IPS DF 4.7 (cell line): ENCODE data around the gene AMOTL1.
"Not testable (repeated sequence)": the region's sequence is repeated elsewhere in the genome, so short reads cannot be mapped to it uniquely, and the experiment has no call there.

Source experiments
- DNase-seq: peaks from one replicate; pipeline ENCODE4 v3.0.0-alpha.2; 2013; ENCODE audit warnings: low spot score; ENCODE audit errors: extremely low read depth

Gene AMOTL1

DNA sequence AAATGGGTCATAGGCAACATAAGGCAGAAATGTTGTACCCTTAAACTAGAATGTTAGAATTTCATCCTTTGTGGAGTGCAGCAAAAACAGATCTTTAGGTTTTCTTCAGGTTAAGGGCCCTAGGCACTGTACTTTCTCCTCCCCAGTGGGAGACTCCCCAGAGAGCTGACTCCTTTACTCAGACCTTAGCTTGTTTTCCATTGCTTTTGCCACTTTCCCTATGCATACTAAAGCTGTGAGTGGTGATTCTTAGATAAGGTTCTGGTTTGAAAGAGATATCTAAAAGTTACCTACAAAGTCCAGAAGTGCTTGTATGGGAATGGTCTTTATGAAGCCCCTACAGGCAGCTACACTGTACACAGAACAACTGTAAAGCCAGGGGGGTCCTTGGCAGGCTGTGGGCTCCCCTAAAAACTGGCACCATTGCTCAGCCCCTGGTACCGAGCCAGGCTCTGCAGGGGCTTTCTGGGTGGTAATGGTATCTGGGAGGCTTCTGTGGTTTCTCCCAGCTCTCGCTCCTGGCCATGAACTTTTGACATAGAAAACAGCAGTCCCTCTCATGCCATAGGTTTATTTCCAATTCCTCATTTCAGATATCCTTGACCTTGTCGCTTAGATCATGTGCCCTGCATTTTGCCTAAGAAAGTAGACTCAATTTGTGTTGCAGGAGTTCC is 23.2 kb downstream of the AMOTL1 start:
- DNase-seq = no peak

GRCh38 chr11:94791942-94792341 is 23.8 kb downstream of the AMOTL1 start:
- not testable (repeated sequence) for DNase-seq

DNA sequence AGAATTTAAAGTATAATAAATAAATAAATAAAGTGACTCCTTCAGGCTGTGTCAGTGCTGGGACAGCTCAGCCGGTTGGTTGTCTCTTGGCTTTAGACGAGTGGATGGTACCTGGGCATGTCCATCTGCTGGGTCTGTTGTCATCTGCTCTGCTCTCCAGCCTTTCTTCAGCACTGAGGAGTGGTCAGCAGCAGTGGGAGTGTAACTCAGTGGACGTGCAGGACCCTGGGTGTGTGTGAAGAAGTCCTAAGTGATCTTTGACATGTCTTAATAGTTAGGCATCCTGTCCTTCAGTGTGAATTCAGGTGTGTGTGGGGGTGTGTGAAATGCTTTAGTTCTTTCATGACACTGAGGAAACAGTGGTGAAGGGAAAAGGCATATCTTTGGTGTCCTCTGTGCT is 24.3 kb downstream of the AMOTL1 start:
- no peak for DNase-seq

DNA sequence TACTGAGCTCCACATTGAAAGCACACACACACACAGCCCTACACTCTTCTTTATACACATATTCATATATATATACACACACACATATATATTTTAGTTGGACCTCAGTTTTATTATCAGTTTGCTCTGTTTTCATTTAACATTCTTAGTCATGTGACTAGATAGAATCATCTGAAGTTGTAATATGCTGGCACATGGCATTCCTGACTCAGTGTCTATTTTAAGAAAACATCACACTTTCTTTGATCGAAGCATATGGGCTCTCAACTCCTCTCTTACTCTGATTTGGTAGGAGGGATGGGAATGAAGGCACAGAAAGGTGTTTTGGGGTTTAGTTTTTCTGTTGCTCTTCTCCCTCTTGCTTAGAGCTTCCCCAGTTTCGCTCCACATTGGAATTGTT is 24.8 kb downstream of the AMOTL1 start:
- no peak for DNase-seq

DNA sequence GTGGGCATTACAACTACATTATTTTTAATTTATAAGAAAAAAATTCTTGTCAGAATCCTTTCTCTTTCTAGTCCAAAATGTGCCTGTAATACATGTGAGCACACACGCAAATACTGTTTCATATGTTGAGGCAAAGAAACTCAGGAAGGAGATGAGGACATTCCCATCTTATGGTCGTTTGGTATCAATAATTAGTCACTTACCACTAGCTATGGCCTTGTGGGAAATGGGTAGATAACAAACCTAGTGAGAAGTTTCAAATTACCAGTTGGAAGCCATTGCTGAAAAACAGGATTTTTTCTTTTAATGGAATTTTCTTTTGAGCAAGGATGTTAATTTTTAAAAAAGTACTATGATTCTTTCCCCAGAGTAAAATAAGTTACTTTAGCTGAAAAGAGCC is 25.7 kb downstream of the AMOTL1 start:
- no peak for DNase-seq

DNA sequence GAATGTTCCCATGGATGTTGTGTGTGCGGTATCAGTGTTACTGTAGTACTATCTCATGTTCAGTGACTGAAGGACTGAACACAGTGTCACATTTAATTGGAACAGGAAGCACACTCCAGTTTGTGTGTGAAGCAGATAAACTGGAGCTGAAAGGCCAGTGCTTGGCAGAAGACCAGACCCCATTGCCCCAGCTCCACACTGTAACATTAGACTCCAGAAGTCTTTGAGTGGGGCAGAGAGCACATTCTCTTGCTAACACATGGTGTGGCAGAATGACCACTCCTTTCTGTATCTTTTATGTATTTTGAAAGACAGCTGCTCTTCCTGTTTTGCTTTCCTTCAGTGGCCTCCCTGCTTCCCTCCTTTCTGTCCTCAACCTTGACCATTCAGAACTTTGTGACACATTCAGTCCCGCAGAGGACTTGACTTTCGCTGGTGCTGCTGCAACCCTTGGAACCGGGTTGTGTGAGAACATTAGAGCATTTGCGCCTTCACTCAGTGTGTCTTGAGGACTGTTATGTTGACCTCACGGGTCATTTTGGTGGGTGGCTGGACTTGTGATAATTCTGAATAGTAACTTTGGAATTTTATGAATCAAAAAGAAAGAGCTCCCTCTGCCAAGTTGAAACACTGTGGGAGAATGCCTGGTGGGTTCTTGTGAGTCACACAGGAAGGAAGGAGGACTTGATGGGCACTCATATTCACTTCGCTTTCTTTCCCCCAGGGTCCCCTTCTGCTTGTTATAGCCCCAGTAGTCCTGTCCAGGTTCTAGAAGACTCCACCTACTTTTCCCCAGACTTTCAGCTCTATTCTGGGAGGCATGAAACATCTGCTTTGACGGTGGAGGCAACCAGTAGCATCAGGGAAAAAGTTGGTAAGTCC is 26.4 kb downstream of the AMOTL1 start:
- DNase-seq = no peak

- DNase-seq = no peak
Observed at GRCh38 chr11:94795476-94796189, 27.5 kb downstream of the AMOTL1 start.

DNA sequence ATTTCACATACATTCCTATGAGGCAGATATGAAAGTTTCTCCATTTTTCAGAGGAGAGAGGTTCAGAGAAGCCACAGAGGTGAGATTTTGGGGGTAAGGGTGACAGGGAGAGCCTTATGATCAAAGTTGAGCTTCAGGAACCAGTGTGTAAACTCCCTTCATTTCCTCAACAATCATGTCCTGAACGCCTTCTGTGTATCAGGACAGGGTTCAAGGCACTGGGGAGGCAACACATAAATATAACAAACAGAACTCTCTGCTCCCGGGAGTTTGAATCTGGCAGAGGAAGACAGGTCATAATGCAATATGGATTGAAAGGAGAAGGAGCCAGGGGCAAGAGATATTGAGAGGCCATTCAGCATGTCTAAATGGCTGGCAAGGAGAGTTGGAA is 28.0 kb downstream of the AMOTL1 start:
- DNase-seq = no peak

- no peak for DNase-seq
Observed at GRCh38 chr11:94796863-94797262, 28.7 kb downstream of the AMOTL1 start.

GRCh38 chr11:94799726-94800125 is 31.6 kb downstream of the AMOTL1 start:
- DNase-seq = no peak

DNA sequence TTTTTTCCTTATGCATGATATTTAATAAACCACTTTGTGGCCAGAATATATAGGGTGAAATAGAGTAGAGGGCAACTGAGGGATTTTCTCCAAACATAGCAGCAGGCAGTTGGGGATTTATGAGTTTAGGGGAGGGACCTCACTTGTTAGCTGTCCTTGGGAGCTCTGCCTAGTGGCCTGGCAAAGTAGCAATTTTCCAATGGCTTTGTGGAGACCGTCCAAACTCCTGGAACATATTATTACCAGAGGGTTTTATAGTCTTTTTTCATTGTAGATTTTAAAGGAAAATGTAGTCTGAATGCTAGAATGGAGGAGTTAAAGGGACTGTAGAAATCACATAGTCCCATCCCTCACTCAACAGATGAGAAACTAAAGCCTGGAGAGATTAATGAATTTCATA is 32.3 kb downstream of the AMOTL1 start:
- DNase-seq = no peak

- no peak for DNase-seq
Observed at GRCh38 chr11:94801866-94802460, 33.8 kb downstream of the AMOTL1 start.

GRCh38 chr11:94802501-94802900 is 34.3 kb downstream of the AMOTL1 start:
- DNase-seq = no peak

- no peak for DNase-seq
Observed at GRCh38 chr11:94803491-94803890, 35.3 kb downstream of the AMOTL1 start.

DNA sequence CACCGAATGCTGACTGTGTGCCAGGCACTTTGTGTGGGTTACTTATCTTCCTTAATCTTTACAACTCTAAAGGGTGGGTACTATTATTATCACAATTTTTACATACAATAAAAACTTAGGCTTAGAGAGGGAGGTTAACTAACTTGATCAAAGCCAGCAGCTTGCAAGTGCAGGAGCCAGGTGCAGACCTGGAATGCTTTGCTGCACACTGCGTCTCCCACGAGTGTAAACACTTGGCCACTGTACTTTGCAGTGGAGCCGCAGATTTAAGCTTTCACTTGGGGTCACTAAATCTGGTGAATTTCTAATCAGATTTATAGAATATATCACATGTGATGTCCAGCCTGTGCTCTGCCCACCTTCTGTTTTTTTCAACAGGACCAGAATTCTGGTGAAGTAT is 36.7 kb downstream of the AMOTL1 start:
- DNase-seq = no peak

DNA sequence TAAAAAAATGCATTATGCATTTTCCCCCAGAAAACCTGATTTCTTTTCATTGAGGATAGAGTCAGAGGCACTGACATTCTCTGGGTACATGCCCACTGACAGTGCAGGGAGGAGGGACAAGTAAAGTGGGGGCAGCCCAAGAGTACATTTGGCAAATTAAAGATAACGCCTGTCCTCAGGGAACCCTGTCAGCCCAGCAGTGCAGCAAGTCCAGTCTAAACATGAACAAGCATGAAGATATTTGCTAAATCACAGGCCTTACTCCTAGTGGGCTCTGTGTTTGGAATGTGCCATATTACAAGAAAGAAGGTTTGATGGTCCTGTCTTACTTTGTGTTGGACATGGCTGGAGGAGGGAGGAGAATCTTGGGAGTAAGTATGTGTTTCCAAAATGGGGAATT is 37.9 kb downstream of the AMOTL1 start:
- no peak for DNase-seq

- no peak for DNase-seq
Observed at GRCh38 chr11:94806419-94806818, 38.3 kb downstream of the AMOTL1 start.

DNA sequence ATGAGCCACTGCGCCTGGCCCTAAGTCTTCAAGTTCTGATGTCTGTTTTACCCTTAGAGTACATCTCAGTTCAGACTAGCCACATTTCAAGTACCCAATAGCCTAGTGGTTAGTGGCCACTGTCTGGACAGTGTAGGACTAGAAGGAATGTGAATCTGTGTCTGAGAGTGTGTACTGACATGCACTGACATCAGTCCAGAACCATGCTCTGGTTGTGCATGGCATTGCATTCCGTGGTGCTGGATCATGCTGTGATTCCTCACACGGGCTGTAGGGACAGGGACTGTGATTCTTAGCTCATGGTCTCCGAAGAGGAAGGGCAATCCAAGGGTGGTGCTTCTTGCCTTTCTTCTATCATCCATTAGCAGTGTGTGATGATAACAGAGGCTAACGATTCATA is 41.1 kb downstream of the AMOTL1 start:
- no peak for DNase-seq

DNA sequence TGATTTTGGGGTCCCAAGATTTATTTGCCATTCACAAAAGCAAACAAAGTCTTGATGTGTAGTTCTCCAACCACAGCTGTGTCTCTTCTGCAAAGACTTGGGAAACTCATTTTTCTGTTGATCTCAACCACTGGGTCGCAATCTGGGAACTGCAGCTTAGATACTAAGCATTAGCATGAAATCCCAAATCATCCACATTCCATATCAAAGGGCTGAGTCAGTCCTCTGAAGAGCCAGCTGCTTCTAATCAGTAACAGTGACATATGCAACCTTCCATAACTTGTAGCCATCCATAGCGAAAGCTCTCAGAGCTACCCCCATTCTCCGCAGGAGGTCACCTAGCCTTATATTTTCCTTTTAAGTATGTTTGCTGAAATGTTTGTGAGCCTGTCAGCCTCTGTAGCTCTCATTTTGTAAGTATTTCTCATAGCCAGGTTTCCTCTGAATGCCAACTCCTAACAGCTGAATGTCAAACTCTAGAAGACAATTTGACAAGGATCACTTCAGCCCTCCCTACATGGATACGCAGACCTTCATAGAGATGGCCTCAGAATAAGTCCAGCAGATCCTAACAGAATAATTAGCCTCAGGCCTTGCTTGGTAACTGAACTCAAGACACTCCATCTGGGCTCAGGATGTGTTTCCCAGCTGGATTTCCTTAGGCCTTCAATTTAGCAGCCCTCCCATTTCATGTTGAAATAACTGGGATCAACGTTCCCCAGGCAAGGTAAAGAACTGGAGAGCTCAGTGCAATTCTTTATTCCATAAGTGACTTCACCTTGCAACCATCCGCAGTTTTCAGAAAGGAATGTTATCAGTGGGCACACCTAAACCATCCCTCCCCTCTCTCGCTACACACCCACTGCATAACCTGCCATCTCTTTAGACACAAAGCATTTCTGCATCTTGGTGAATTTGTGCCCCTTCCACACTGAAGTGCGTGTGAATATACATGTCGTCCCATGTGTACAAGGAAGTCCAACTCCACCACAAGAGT is 44.9 kb downstream of the AMOTL1 start:
- not testable (repeated sequence) for DNase-seq

DNA sequence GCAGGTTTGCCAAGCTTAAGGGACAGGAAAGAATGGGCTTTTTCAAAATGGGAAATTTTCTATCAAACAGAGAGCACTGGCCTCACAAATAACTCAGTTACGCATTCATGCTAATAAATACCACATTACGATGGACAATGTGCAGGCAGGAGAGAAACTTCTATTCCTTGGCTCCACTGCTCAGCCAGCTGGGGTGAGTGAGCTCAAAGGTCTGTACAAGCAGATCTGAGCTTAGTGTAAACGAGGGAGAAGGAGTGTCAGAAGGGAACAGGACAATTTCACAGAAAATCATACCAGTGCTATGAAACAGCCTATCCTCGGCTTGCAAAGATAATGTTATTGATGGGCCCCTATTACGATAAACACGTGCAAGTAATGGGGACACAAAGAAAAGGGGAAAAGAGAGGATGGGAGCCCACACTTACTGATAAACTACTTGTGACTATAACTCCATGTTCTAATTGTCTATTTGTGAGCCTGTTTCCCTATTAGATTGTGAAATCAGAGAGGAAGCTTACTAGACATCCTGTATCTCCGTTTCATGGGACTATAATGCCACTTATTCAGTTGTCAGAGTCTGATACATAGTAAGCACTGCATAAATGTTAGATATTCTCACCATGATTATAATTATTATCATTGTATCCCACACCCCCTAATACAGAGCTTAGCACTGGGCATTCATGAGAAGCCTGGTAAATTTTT is 46.3 kb downstream of the AMOTL1 start:
- no peak for DNase-seq
